WTC11 (cell line): ENCODE results near the gene FHL1.

Experiments
- ATF6 ChIP-seq: sonication (generic); formaldehyde crosslinking; IDR thresholded peaks from 2 replicates; pipeline ENCODE4 v1.8.1; 2023; ENCODE audit warnings: mild to moderate bottlenecking, missing genetic modification reagents
- CTCF ChIP-seq: fragments of 200-600 bp; IDR thresholded peaks from 2 replicates; pipeline ENCODE4 v1.8.0; 2022; ENCODE audit warnings: antibody characterized with exemption
- ZNF263 ChIP-seq: sonication (generic); formaldehyde crosslinking; IDR thresholded peaks from 2 replicates; pipeline ENCODE4 v1.8.1; 2022; ENCODE audit warnings: low read depth, mild to moderate bottlenecking, moderate library complexity, missing genetic modification reagents
- ZNF396 ChIP-seq: fragments of 250-450 bp; sonication (Bioruptor Pico); IDR thresholded peaks from 2 replicates; pipeline ENCODE4 v1.8.0; 2021; ENCODE audit warnings: mild to moderate bottlenecking, moderate library complexity, borderline replicate concordance
- ZNF423 ChIP-seq: fragments of 250-450 bp; sonication (Bioruptor Pico); IDR thresholded peaks from 2 replicates; pipeline ENCODE4 v2.1.2; 2022; ENCODE audit warnings: mild to moderate bottlenecking, moderate library complexity
- TF ChIP-seq, protein P1 (sequence below): sonication (generic); formaldehyde crosslinking; IDR thresholded peaks from 2 replicates; pipeline ENCODE4 v1.8.0; 2022; ENCODE audit warnings: mild to moderate bottlenecking, missing genetic modification reagents
- TF ChIP-seq, protein P2 (sequence below): sonication (generic); formaldehyde crosslinking; conservative IDR thresholded peaks from 2 replicates; pipeline ENCODE4 v1.8.1; 2022; ENCODE audit warnings: mild to moderate bottlenecking, missing genetic modification reagents

DNA sequence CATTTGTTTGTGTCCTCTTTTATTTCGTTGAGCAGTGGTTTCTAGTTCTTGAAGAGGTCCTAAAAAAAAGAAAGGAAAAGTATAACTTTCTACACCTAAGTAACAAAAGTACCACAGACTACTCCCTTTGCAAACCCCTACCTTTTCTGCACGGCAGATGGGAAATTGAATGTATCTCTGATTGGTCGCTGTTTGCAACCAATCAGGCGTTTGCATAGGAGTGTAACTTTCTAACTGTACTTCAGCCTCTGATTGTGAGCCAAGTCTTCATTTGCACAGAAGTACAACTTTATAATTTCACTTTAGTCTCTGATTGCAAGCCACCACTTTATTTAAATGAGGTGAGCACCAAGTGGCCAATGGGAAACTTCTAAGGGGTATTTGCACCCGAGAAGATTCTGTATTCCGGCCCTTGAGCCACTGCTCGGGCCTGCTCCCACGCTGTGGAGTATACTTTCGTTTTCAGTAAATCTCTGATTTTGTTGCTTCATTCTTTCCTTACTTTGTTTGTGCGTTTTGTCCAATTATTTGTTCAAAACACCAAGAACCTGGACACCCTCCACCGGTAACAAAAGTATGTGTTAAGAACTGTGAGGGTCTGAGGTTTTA is 40.3 kb upstream of the FHL1 start:
- TF ChIP-seq CTCF, result no peak
- no peak for TF ChIP-seq ZNF423 (CRISPR knock-in tag)
- no peak for TF ChIP-seq ATF6 (CRISPR knock-in tag)
- TF ChIP-seq, protein P1, sequence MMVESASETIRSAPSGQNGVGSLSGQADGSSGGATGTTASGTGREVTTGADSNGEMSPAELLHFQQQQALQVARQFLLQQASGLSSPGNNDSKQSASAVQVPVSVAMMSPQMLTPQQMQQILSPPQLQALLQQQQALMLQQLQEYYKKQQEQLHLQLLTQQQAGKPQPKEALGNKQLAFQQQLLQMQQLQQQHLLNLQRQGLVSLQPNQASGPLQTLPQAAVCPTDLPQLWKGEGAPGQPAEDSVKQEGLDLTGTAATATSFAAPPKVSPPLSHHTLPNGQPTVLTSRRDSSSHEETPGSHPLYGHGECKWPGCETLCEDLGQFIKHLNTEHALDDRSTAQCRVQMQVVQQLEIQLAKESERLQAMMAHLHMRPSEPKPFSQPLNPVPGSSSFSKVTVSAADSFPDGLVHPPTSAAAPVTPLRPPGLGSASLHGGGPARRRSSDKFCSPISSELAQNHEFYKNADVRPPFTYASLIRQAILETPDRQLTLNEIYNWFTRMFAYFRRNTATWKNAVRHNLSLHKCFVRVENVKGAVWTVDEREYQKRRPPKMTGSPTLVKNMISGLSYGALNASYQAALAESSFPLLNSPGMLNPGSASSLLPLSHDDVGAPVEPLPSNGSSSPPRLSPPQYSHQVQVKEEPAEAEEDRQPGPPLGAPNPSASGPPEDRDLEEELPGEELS, result no peak
- TF ChIP-seq ZNF263 (CRISPR knock-in tag), result no peak
- TF ChIP-seq, protein P2, sequence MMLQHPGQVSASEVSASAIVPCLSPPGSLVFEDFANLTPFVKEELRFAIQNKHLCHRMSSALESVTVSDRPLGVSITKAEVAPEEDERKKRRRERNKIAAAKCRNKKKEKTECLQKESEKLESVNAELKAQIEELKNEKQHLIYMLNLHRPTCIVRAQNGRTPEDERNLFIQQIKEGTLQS (CRISPR knock-in tag), result no peak
- TF ChIP-seq ZNF396 (CRISPR knock-in tag), result no peak
